Caco-2 (cell line): Measurements from ENCODE around the gene CPZ. TPM values are rescaled to one million over a fixed set of nuclear protein-coding genes. Genes with fewer than 3 reads are reported as not detected.

Experiments
- BruUV-seq: library from RNA; stranded (reverse); fragments of 400-500 nt; replicated peaks from 2 replicates; lab custom pipeline; 2021; lab: Mats Ljungman, UMichigan
- CTCF ChIA-PET: fragments of 300-600 bp; sonication (Branson Sonifier 250); formaldehyde crosslinking; loops from one replicate; lab custom pipeline; 2022; ENCODE audit warnings: antibody characterized with exemption; lab: Charles Lee
- POLR2A ChIA-PET: fragments of 300-600 bp; sonication (Branson Sonifier 250); formaldehyde crosslinking; loops from one replicate; lab custom pipeline; 2022; ENCODE audit warnings: antibody characterized with exemption; lab: Charles Lee
- DNase-seq, 2 experiments: peaks; one replicate each; pipeline versions ENCODE4 v3.0.0 to v3.0.0-alpha.2; 2020 to 2022
- H3K27me3 ChIP-seq: replicated peaks from 2 replicates; pipeline ENCODE4 v1.6.0; 2011; ENCODE audit warnings: low read length; ENCODE audit not compliant: control insufficient read depth, insufficient read depth
- H3K36me3 ChIP-seq: 2 replicates; pipeline ENCODE4 v1.5.1; 2011; ENCODE audit warnings: low read length; ENCODE audit not compliant: control insufficient read depth, insufficient read depth
- H3K4me1 ChIP-seq: fragments of 250-450 bp; sonication (Bioruptor Pico); 2 replicates; pipeline ENCODE4 v1.5.1; 2020; ENCODE audit warnings: mild to moderate bottlenecking
- H3K4me3 ChIP-seq: 2 replicates; pipeline ENCODE4 v1.5.1; 2011; ENCODE audit warnings: low read depth, mild to moderate bottlenecking, control low read depth, low read length
- H3K9me3 ChIP-seq: fragments of 250-450 bp; sonication (Bioruptor Pico); 2 replicates; pipeline ENCODE4 v1.5.1; 2020; ENCODE audit warnings: mild to moderate bottlenecking, moderate library complexity
- H3K27ac Mint-ChIP-seq: one replicate; pipeline ENCODE4 v1.8.0; 2022; ENCODE audit warnings: mixed read lengths; ENCODE audit not compliant: unreplicated experiment
- H3K27me3 Mint-ChIP-seq: one replicate; pipeline ENCODE4 v1.8.0; 2022; ENCODE audit warnings: mixed read lengths; ENCODE audit not compliant: insufficient read depth, unreplicated experiment
- H3K36me3 Mint-ChIP-seq: one replicate; pipeline ENCODE4 v1.8.0; 2022; ENCODE audit warnings: mild to moderate bottlenecking, mixed read lengths; ENCODE audit not compliant: insufficient read depth, unreplicated experiment
- H3K4me1 Mint-ChIP-seq: one replicate; pipeline ENCODE4 v1.8.0; 2022; ENCODE audit warnings: low read depth, mixed read lengths; ENCODE audit not compliant: unreplicated experiment
- H3K4me3 Mint-ChIP-seq: one replicate; pipeline ENCODE4 v1.8.0; 2022; ENCODE audit warnings: mild to moderate bottlenecking, moderate library complexity, mixed read lengths; ENCODE audit not compliant: unreplicated experiment
- H3K9me3 Mint-ChIP-seq: one replicate; pipeline ENCODE4 v1.8.0; 2022; ENCODE audit warnings: mixed read lengths; ENCODE audit not compliant: unreplicated experiment
- intact Hi-C: fragments of 100-400 bp; cut with micrococcal nuclease; formaldehyde crosslinking; loops from one replicate; pipeline ENCODE4 v1.10.0; 2022; ENCODE audit not compliant: unreplicated experiment
- total RNA-seq: library from RNA; stranded (reverse); gene quantifications from 2 replicates; pipeline ENCODE4 v1.2.3, GENCODE V29; 2022
- TF ChIP-seq, protein P1 (sequence below), 2 experiments: fragments of 200-600 bp in 1 of 2; IDR thresholded peaks; 1 replicate in 1 of 2; 2 replicates in 1 of 2; pipeline versions ENCODE4 v1.5.1 to v1.8.0; 2011 to 2022; ENCODE audit warnings: antibody characterized with exemption in 1 of 2, control low read depth in 1 of 2, inconsistent platforms in 1 of 2, low read depth in 1 of 2, low read length in 1 of 2, mild to moderate bottlenecking in 1 of 2, moderate library complexity in 1 of 2; ENCODE audit not compliant: insufficient read depth in 1 of 2, severe bottlenecking in 1 of 2, unreplicated experiment in 1 of 2

CPZ gene
- total RNA-seq, 1 experiment from 2014 or later, result 7.7 TPM

- Mint-ChIP-seq H3K27ac (no peak overlapping the region), H3K36me3 (no peaks in the 10 kb centered on the region), H3K9me3 (no peaks in the 10 kb centered on the region), H3K4me3 (no peak overlapping the region), H3K27me3 (no peaks in the 10 kb centered on the region), H3K4me1 (no peaks in the 10 kb centered on the region)
- H3K4me1 ChIP-seq, result no peaks in the 10 kb centered on the region
- no peak for DNase-seq
- H3K27me3 ChIP-seq, result no peaks in the 10 kb centered on the region
- TF ChIP-seq, protein P1, sequence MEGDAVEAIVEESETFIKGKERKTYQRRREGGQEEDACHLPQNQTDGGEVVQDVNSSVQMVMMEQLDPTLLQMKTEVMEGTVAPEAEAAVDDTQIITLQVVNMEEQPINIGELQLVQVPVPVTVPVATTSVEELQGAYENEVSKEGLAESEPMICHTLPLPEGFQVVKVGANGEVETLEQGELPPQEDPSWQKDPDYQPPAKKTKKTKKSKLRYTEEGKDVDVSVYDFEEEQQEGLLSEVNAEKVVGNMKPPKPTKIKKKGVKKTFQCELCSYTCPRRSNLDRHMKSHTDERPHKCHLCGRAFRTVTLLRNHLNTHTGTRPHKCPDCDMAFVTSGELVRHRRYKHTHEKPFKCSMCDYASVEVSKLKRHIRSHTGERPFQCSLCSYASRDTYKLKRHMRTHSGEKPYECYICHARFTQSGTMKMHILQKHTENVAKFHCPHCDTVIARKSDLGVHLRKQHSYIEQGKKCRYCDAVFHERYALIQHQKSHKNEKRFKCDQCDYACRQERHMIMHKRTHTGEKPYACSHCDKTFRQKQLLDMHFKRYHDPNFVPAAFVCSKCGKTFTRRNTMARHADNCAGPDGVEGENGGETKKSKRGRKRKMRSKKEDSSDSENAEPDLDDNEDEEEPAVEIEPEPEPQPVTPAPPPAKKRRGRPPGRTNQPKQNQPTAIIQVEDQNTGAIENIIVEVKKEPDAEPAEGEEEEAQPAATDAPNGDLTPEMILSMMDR (IDR thresholded peaks at IDR 0.05; ENCODE audit: insufficient read depth in 1 of 2, low read depth in 1 of 2, low read length in 1 of 2, severe bottlenecking in 1 of 2, unreplicated experiment in 1 of 2), result no peak
- CTCF ChIA-PET, result no interaction called here
- POLR2A ChIA-PET, result no interaction called here
- BruUV-seq, result no TSS peak
- no peak overlapping the region for H3K4me3 ChIP-seq
- intact Hi-C loops, result loop anchor here (10.0 kb wide), 1 partner anchor 314 kb away; no protein-coding TSS in a partner anchor
- H3K9me3 ChIP-seq, result no peaks in the 10 kb centered on the region
- H3K36me3 ChIP-seq, result no peaks in the 10 kb centered on the region
Observed at GRCh38 chr4:8600686-8601085, 8.1 kb downstream of the CPZ start.

GRCh38 chr4:8601086-8601485 lies 8.5 kb downstream of the CPZ start:
- Histone ChIP-seq H3K4me3 (no peak overlapping the region), H3K9me3 (no peaks in the 10 kb centered on the region), H3K27me3 (no peaks in the 10 kb centered on the region), H3K4me1 (no peaks in the 10 kb centered on the region), H3K36me3 (no peaks in the 10 kb centered on the region)
- TF ChIP-seq, protein P1 (IDR thresholded peaks at IDR 0.05; ENCODE audit: insufficient read depth in 1 of 2, low read depth in 1 of 2, low read length in 1 of 2, severe bottlenecking in 1 of 2, unreplicated experiment in 1 of 2), result no peak
- H3K36me3 Mint-ChIP-seq, result no peaks in the 10 kb centered on the region
- intact Hi-C loops, result loop anchor here (10.0 kb wide), 1 partner anchor 314 kb away; no protein-coding TSS in a partner anchor
- H3K27ac Mint-ChIP-seq, result no peak overlapping the region
- H3K27me3 Mint-ChIP-seq, result no peaks in the 10 kb centered on the region
- H3K4me1 Mint-ChIP-seq, result no peaks in the 10 kb centered on the region
- ChIA-PET POLR2A (no interaction called here), CTCF (no interaction called here)
- no peak for DNase-seq
- H3K9me3 Mint-ChIP-seq, result no peaks in the 10 kb centered on the region
- H3K4me3 Mint-ChIP-seq, result no peak overlapping the region
- BruUV-seq, result no TSS peak

DNA sequence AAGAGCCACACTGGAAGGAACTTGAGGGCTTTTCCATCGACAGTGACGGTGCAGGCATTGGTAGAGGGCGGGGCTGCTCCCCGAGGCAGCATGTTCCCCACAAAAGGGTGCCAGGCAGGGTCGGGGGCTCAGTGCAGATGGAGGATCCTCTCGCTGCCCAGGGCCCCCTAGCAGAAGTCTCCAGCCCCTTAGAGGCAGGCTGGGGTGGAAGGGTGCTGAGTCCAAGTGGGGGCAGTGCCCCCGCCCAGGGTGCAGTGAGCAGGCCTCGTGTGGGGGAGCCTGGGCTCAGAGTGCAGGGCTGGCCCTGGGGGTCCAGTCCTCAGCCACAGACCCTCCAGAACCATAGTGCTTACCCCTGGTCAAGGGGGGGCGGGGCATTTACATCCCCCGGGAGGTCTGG lies 9.0 kb downstream of the CPZ start:
- POLR2A ChIA-PET, result no interaction called here
- CTCF ChIA-PET, result no interaction called here
- Histone ChIP-seq H3K4me1 (no peaks in the 10 kb centered on the region), H3K4me3 (no peak overlapping the region), H3K27me3 (no peaks in the 10 kb centered on the region), H3K36me3 (no peaks in the 10 kb centered on the region), H3K9me3 (no peaks in the 10 kb centered on the region)
- H3K27ac Mint-ChIP-seq, result no peak overlapping the region
- intact Hi-C loops, result loop anchor here (10.0 kb wide), 1 partner anchor 313 kb away; no protein-coding TSS in a partner anchor
- no peaks in the 10 kb centered on the region for H3K36me3 Mint-ChIP-seq
- no peak overlapping the region for H3K4me3 Mint-ChIP-seq
- TF ChIP-seq, protein P1 (IDR thresholded peaks at IDR 0.05; ENCODE audit: insufficient read depth in 1 of 2, low read depth in 1 of 2, low read length in 1 of 2, severe bottlenecking in 1 of 2, unreplicated experiment in 1 of 2), result no peak
- DNase-seq, result no peak
- no peaks in the 10 kb centered on the region for H3K4me1 Mint-ChIP-seq
- no TSS peak for BruUV-seq
- H3K27me3 Mint-ChIP-seq, result no peaks in the 10 kb centered on the region
- no peaks in the 10 kb centered on the region for H3K9me3 Mint-ChIP-seq
